IPS-11a (cell line): ENCODE data around the gene F2R.

Experiments used
- H3K4me3 ChIP-seq: one replicate; pipeline ENCODE4 v1.5.1; 2013; ENCODE audit warnings: low read depth, low read length, control low read depth

F2R gene

DNA sequence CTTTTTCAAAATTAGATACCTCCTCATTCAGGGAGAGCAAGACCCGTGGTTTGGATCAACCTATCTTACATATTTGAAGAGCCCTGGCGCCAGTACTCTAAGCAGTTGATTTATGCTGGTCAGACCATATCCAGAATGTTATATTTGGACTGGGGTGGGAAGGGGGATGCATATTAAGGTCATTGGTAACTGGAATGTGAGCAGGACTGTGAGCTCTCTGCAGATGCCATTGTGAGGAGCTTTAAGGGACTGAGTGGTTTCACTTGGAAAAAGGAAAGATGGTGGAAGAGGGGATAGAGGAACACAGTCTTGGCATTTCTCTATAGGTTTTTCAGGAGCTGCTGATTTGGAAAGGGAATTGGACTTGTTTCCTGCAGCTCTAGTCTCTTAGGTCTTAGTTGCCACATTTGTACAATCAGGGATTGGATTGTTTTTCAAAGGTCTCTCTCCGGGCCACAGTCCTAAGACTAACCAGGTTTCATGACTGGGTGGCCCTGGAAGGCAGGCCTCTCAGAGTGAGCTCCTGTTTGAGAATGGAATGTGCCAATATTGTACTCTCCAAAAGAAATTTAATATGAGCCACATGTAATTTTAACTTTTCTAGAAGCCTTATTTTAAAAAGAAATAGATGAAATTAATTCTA, 25.8 kb upstream of the F2R start:
- H3K4me3 ChIP-seq = no peak overlapping the region

DNA sequence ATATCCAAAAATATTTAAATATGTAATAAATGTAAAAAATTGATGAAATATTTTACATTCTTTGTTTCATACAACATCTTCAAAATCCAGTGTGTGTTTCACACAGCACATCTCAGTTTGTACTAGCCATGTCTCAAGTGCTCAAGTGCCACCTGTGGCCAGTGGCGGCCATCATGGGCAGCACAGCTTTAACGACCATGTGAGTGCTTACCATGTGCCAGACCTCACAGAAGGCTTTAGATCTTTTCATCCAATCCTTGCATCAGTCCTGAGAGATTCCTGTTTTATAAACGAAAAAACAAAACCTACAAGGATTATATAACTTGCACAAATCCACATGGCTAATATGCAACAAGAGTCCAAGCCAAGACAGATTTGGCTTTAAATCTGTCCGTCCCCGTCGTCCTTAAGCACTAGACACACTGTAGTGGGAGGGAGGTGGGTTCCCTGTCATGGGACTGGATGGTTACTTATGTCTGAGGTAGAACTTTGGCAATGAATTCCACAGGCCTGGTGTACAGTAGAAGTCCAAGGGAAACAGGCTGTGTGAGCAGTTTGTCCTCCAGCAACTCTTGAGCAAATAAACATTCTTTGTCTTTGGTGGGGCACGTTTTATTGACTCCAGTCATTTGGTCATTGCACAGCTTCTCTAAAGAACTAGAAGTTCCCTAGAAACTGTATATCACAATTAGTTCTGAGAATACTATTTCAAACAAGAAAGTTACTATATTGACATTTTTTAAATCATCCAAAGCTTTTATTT, 25.0 kb upstream of the F2R start:
- no peak overlapping the region for H3K4me3 ChIP-seq

DNA sequence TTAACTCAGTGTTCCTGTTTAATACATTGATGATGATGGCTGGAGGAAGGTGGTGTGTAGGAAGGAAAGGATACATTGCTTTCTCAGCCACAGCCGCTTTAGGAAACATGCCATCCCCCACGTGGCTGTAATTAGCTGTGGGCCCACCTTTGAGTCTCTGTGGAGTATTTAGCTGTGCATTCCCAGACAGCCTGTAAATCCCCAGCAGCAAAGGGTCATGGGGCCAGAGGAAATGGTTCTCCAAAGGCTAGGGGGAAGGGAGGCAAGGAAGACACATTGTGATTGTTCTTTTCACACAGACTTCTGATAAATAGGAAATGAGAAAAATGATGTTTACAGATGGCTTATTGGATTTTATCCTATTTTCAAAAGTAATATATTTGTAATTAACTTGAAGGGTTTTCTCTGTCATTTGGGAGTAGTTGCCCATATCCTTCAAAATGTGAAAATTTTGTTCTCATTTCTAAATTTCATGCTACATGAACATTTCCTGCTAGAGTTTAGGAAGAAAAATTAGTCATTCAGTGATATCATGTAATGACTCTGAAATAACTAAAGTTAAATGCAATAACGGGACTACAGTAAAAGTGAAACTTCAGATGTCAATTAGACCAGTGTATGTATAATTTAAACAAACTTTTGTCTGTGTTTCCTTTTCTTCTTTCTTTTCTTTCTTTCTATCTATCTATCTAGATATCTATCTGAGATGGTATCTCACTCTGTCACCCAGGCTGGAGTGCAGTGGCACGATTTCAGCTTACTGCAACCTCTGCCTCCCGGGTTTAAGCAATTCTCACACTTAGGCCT, 24.3 kb upstream of the F2R start:
- no peak overlapping the region for H3K4me3 ChIP-seq

DNA sequence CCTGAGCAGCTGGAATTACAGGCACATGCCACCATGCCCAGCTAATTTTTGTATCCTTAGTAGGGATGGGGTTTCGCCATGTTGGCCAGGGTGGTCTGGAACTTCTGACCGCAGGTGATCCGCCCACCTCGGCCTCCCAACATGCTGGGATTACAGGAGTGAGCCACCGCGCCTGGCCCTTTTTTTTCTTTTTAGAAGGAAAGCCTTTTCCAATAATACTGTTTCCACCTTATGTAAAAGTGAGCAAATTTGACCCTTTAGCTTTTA, 23.7 kb upstream of the F2R start:
- no peak overlapping the region for H3K4me3 ChIP-seq

DNA sequence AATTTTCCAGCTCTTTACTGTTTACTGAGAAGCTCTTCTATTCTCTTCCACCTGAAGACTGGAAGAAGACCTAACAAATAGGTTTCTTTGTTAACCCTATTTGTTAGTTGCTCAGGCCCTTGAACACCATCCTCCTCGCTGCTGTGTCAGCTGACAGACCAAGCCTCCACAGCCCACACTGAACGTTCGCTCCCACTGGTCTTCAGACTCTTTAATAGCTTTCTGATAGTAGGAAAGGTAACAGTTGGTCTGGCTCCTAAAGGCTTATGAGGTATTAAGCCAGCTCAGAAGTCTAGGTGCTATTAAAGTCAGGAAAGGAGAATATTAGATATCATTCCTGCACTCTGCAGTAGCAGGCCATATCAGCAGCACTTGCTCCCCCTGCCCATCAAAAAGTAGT, 23.3 kb upstream of the F2R start:
- no peak overlapping the region for H3K4me3 ChIP-seq

DNA sequence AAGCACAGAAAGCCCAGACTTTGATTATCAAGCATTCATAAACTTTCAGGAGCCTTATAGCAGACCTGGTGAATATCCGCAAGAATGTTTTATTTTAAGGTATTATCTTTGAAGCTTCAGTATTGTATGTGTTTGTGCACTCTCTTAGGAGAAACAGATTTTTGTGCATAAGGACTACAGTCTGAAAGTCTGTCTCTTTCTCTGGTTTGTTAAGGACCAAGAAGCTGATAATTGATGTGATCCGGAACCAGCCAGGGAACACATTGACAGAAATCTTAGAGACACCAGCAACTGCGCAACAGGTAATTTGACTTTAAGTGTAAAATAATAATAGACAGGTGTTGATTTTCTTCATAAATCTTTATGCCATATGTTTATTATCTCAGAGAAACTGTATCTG, 22.8 kb upstream of the F2R start:
- H3K4me3 ChIP-seq = no peak overlapping the region

DNA sequence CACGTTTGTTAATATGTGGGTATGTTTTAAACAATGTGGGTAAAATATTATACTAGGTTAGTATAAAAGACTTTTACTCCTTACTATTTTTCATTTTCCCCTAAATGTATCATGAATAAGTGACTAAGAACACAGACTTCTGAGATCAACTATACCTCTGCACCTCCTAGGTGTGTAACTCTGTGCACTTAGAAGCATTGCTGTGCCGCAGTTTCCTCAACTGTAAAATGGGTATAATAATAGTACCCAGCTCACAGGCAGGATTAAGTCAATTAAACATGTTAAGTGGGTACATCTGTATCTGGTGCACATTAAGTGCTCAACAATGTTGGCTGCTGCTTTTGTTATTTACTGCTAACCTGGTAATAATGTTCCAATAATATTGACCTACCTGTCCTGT, 21.6 kb upstream of the F2R start:
- no peak overlapping the region for H3K4me3 ChIP-seq

DNA sequence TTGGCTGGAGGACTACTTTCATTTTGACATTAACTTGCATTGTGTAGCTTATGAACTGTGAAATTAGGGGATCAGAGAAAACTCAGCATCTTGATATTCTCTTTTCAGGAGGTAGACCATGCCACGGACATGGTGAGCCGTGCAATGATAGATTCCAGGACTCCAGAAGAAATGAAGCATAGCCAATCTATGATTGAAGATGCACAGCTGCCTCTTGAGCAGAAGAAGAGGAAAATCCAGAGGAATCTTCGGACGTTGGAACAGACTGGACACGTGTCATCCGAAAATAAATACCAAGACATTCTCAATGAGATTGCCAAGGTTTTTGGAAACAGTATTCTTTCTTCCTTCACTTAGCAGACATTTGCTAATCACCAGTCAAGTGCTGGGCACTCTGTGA, 20.6 kb upstream of the F2R start:
- no peak overlapping the region for H3K4me3 ChIP-seq

DNA sequence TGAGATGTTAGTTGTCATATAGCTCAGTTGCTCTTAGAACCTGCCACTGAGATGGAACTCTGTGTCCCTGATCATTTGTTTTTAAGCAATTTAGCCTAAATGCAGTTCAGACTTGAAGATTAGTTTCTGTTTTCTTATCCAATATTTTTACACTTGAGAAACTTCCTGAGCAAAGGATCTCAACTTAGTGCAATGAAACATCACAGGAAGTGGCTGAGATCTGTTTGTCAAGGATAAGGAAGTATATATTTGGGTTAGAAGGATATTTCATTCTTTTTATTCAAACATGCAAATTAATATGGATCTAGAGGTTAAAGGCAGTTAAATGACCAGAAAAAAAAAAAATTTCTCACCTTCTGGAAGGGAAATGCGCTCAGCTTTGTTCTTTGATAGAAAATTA, 19.7 kb upstream of the F2R start:
- no peak overlapping the region for H3K4me3 ChIP-seq

DNA sequence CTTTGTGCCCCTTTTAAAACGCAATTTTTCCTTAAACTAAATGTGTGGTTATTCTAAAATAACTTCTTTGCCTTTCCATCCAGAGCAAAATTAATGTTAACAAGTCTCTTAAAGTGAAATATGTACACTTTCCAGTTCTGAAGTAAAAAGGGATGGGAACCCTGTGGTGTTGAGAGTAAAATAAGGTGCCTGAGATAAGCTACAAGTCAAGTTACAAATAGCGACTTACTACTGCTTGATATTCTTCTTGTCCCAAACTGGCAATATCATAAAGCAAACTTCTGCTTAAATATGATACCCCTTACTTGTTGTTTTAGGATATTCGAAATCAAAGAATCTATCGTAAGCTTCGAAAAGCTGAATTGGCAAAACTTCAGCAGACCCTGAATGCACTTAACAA, 18.3 kb upstream of the F2R start:
- no peak overlapping the region for H3K4me3 ChIP-seq

DNA sequence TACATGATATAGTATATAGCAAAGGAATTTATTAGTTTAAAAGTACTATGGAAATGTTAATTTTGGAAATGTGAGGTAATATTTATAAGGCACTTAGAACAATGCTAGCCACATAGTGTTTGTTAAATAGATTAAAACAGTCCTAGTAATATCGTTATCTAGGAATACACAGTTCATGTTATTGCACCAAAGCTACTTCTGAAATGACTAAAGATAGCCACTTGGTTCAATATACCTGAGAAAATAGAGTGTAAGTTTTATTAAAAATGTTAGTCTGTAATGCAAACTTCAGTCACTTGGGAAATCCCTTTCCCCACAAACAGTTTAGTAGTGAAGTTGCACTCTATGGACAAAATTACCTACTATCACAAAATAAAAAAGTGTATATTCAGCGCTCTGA, 15.4 kb upstream of the F2R start:
- no peak overlapping the region for H3K4me3 ChIP-seq

DNA sequence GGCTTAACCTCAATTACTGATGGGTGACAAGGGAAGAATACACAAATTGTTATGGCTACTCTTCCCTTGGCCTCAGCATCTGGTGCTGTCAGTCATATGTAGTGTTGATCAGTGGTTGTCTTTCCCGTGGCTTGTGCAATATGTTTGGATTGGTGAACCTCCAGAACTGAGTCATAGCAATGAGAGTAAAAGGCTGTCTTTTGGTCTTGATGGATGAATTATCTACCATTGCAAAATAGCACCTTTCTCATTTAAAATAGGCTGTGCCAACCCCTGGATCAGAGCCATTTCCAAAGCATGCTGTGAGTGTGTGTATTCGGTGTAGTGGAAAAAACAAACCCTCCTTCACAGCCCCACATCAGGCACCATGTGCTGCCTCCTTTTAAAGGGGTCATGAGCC, 14.6 kb upstream of the F2R start:
- H3K4me3 ChIP-seq = no peak overlapping the region

DNA sequence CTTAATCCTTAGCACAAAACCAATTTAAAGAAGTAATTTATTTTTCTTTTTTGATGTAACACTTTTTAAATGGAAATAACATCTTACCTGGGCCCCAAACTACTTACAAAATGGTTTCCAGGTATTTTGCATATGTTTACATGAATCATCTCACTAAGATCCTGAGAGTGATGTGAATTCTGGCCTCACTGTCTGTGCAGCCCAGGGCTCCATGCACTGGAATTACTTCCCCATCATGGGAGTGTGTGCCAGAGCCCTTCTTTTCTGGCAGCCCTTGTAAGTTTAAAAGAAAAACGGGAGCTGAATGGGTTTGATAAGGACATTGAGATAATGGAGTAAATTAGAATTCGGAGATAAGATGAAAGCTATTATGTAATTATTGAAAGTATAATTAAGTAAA, 12.2 kb upstream of the F2R start:
- no peak overlapping the region for H3K4me3 ChIP-seq

DNA sequence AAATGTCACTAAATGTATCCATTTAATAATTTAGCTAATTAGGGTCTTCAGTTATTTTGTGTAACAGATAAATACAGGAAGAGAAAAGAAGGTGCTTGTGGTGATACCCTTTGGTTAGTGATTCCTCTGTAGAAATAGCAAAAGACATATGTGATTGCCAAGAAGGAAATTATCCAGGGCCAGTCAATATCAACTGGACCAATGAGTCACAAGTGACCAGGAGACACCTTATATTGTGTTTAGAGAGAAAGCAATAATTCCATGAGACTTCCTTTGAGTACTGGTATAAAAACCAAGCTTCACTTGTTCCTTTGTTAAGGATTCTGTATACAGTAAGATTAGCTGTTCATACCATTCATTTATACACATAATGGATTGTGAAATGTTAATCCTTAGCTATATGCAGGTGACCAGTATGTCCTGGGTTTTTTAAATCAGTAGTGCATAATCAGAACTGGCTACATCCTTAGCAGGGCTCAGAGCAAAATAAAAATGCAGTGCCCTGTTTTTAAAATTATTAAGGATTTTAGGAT, 11.7 kb upstream of the F2R start:
- no peak overlapping the region for H3K4me3 ChIP-seq

DNA sequence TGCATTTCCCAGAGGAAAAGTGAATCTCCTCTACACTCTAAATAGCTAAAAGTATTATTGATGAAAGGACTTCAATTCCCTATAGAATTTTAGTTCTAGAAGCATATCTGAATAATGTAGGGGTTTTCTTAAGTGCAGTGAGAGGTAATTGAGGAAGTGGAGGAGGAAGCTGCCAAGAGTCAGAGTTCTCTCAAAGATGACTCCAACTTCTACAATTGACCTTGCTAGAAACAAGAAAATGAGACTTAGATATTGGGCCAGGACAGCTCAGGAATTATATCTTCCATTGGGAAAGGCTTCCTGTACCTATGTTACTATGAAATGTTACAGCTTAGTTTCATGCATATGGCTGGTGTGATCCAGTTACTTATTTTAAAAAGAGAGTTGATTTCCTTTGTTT, 10.4 kb upstream of the F2R start:
- H3K4me3 ChIP-seq = no peak overlapping the region

DNA sequence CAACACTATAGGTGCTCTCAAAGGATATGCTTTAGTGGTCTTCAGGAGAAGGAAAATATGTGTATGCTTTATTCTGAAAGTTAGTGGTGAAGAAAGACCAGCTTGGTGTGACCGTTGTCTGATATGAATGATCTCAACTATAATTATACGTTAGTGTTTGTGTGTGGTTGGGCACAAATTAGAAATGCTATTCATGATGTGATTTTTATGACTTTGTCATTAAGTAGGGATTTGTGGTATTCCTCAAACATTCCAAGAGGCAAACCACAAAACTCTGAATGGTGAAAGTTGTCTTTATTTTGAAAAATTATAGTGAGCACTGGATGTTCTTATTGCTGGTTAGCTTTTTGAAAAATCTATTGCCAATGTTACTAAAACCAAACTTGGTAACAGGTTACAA, 6.2 kb upstream of the F2R start:
- no peak overlapping the region for H3K4me3 ChIP-seq

DNA sequence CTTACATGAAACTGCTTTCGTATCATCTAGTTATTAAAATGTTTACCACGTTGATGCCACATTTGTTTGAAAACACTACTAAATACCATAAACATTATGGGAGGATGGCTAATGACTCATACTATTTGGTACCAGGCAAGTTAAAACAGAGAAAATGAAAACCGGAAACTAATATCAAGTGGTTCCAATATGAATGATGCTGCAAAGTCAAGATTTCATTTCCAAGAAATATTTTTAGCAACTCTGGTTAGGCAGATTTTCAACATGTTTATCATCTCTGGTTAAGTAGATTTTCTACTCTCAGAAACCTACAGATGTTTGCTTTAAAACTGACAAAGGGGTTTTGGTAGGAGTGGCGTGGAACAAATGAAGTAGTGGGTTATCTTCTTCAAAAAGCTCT, 4.9 kb upstream of the F2R start:
- no peak overlapping the region for H3K4me3 ChIP-seq

DNA sequence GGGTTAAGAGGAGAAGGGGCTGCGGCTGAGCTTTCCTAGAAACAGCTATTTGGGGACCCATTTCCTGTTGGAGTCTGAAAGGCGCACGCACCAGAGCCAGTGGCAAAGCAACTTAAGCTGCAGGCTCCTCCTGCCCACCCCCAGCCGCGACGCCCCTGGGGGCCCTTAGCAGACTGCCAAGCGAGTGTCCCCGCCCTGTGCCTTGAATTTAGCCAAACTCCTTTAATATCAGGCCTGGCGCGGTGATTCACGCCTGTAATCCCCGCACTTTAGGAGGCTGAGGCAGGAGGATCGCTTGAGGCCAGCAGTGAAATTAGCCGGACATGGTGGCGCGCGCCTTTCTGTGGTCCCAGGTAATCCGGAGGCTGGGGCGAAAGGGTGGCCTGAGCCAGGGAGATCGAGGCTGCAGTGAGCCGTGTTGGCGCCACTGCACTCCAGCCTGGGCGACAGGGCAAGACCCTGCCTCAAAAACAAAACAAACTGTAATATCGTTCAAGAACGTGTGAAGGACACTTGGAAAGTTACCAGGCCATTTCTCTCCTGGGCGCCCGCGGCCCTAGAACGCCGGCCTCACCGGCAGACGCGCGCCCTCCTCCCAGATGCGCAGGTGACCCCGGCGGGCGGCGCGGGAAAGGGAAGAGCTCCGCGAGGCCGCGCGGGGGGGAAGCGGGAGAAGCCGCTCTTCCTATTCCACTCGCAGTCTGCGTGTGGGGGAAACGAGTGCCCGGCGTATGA, 1.0 kb upstream of the F2R start:
- H3K4me3 ChIP-seq = peak overlapping the region; percentile 74

DNA sequence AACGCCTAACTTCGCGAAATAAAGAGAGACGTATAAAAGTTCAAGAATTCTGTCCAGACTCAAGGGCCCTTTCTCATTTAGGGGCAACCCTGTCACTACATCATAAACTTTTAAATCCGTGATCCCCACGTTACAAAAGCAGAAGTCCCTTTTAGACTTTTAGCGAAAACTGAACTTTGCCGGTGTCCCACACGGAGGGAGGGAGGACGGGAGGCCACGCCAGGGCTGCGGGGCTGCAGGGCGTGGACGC, 515 bp upstream of the F2R start:
- H3K4me3 ChIP-seq = peak overlapping the region; percentile 74

DNA sequence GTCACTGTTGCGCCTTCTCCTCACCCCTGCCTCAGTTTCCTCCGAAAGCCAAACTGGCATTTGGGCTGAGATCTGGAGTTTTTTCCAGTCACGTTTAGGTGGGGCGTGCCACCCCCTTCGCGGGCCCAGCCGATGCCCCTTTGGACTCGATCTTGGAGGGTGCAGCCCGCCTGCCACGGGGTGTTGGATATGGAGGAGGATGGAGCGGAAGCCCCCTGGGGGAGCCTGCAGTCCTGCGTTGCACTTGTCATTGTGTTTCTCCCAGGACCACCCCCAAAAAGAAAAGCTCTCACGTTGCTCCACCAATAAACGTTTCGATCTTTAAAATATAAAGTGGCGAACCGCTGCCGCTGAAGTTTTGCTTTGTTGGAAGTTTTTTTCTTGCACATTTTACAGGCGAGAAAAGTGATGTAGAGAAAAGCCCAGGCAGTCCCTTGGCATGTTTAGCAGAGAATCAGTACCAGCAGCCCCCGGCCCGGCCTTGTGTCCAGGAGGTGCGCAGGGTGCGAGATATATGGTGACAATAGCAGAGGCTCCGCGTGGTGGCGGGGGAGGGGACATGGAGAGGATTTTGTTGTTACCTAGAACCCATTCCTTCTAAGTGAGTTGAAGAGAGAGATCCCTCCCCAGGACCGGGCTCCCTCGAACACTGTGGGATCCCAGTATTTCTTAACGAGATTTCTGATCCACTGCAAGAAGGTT, 681 bp downstream of the F2R start:
- peak overlapping the region; percentile 74 for H3K4me3 ChIP-seq
